Transverse colon (tissue), 4 donors: ENCODE data around the gene MIEF1. TPM values are rescaled to one million over a fixed set of nuclear protein-coding genes. Genes with fewer than 3 reads are reported as not detected.

Source experiments
- DNase-seq: peaks from one replicate; pipeline ENCODE4 v3.0.0-alpha.2; 2019
- H3K27ac ChIP-seq, 4 donors: fragments of 200-600 bp; sonication (generic); 2 replicates each; pipeline ENCODE4 v1.5.1; 2016 to 2018; ENCODE audit warnings: inconsistent platforms in 4 of 4
- H3K27me3 ChIP-seq: fragments of 200-600 bp; sonication (generic); 2 replicates; pipeline ENCODE4 v1.5.1; 2017; ENCODE audit warnings: inconsistent platforms
- H3K36me3 ChIP-seq, 4 donors: fragments of 200-600 bp; sonication (generic); 2 replicates each; pipeline ENCODE4 v1.5.1; 2017 to 2019; ENCODE audit warnings: inconsistent platforms in 4 of 4
- H3K4me1 ChIP-seq, 4 donors: fragments of 200-600 bp; sonication (generic); 2 replicates each; pipeline ENCODE4 v1.5.1; 2017 to 2020; ENCODE audit warnings: inconsistent platforms in 4 of 4
- H3K4me3 ChIP-seq, 4 donors: fragments of 200-600 bp; sonication (generic); 1 replicate in 1 of 4; 2 replicates in 3 of 4; pipeline versions ENCODE4 v1.5.1 to v1.6.1; 2017 to 2019; ENCODE audit warnings: inconsistent platforms in 4 of 4
- H3K9me3 ChIP-seq, 2 donors: fragments of 200-600 bp; sonication (generic); 2 replicates each; pipeline ENCODE4 v1.5.1; 2017 to 2019; ENCODE audit warnings: inconsistent platforms in 2 of 2
- CTCF ChIP-seq, 5 experiments: fragments of 200-600 bp in 3 of 5; fragments of 450-650 bp in 2 of 5; sonication (generic) in 3 of 5; IDR thresholded peaks; 1 replicate in 2 of 5; 2 replicates in 3 of 5; pipeline ENCODE4 v1.5.1; 2016 to 2017; ENCODE audit warnings: antibody characterized with exemption in 5 of 5, inconsistent platforms in 3 of 5, mild to moderate bottlenecking in 2 of 5, moderate library complexity in 1 of 5
- EP300 ChIP-seq: sonication (generic); formaldehyde crosslinking; IDR thresholded peaks from one replicate; pipeline ENCODE4 v1.6.1; 2017; ENCODE audit warnings: antibody characterized with exemption, low read depth
- POLR2A ChIP-seq: fragments of 450-650 bp; IDR thresholded peaks from one replicate; pipeline ENCODE4 v1.6.1; 2016; ENCODE audit warnings: antibody characterized with exemption, mild to moderate bottlenecking, moderate library complexity
- POLR2AphosphoS5 ChIP-seq, 3 donors: sonication (generic); formaldehyde crosslinking; IDR thresholded peaks; one replicate each; pipeline ENCODE4 v1.6.1; 2016; ENCODE audit warnings: antibody characterized with exemption in 3 of 3
- WGBS, 2 donors: methylation state at CpG; one replicate each; pipeline ENCODE4 v1.1.5; 2018; ENCODE audit warnings: low coverage in 1 of 2; 5-methylcytosine and 5-hydroxymethylcytosine counted together
- in situ Hi-C, 4 donors: fragments of 200-750 bp; cut with MboI; loops; one replicate each; pipeline versions ENCODE4 v1.15.0 to v1.15.1; 2017; ENCODE audit warnings: low sequenced_read_pairs in 3 of 4, low pct_ligation_motif_present in 1 of 4, low pct_unique_long_range_greater_than_20kb in 1 of 4
- intact Hi-C: fragments of 100-400 bp; cut with DNase I; formaldehyde crosslinking; loops from one replicate; pipeline ENCODE4 v1.15.1; 2023; ENCODE audit warnings: low total_unique reads
- total RNA-seq, 4 donors: library from RNA; depleted of rRNA; stranded (reverse); fragments of >200 nt; gene quantifications; one replicate each; pipeline ENCODE4 v1.1.0, GENCODE V29; 2016

Gene MIEF1
- total RNA-seq, 4 donors from 2014 or later = 11.5 to 31.0 (median 25.6) TPM

GRCh38 chr22:39482768-39483167 lies 19.3 kb upstream of the MIEF1 start:
- no peaks in the 10 kb centered on the region for H3K27me3 ChIP-seq
- H3K36me3 ChIP-seq = no peaks in the 10 kb centered on the region
- in situ Hi-C loops = no loop called here
- intact Hi-C loops = no loop called here
- WGBS, 2 donors = no CpG with 5 or more reads among the region's 3 CpGs
- H3K27ac ChIP-seq = no peak overlapping the region
- H3K4me3 ChIP-seq = no peak overlapping the region
- H3K9me3 ChIP-seq = no peaks in the 10 kb centered on the region
- no peak for TF ChIP-seq POLR2AphosphoS5 (IDR thresholded peaks at IDR 0.05)
- TF ChIP-seq CTCF (IDR thresholded peaks at IDR 0.05) = no peak
- TF ChIP-seq EP300 = no peak
- TF ChIP-seq POLR2A = no peak
- DNase-seq = no peak
- no peaks in the 10 kb centered on the region for H3K4me1 ChIP-seq

GRCh38 chr22:39486951-39487825 lies 14.9 kb upstream of the MIEF1 start:
- 83% methylated on average over 44 of the region's 45 CpGs; no CpG with 5 or more reads in 1 of the 2 donors for WGBS, 2 donors
- H3K27me3 ChIP-seq = no peaks in the 10 kb centered on the region
- H3K27ac ChIP-seq = no peak overlapping the region
- intact Hi-C loops = no loop called here
- H3K4me1 ChIP-seq = peaks cover 0 to 11% (median 3%) of the 10 kb centered on the region in 4 donors
- in situ Hi-C loops = no loop called here
- H3K9me3 ChIP-seq = no peaks in the 10 kb centered on the region
- no peaks in the 10 kb centered on the region for H3K36me3 ChIP-seq
- H3K4me3 ChIP-seq = no peak overlapping the region
- no peak for TF ChIP-seq EP300
- no peak for TF ChIP-seq POLR2AphosphoS5 (IDR thresholded peaks at IDR 0.05)
- no peak for TF ChIP-seq CTCF (IDR thresholded peaks at IDR 0.05)
- TF ChIP-seq POLR2A = no peak
- DNase-seq = no peak

- H3K4me1 ChIP-seq = peaks cover 0 to 11% (median 3%) of the 10 kb centered on the region in 4 donors
- intact Hi-C loops = no loop called here
- 95% methylated on average over 70 of the region's 70 CpGs; no CpG with 5 or more reads in 1 of the 2 donors for WGBS, 2 donors
Measured at GRCh38 chr22:39487826-39488520, 14.1 kb upstream of the MIEF1 start.

More at GRCh38 chr22:39487826-39488520, 14.1 kb upstream of the MIEF1 start:
- DNase-seq = no peak
- Histone ChIP-seq H3K27ac (no peak overlapping the region), H3K9me3 (no peaks in the 10 kb centered on the region), H3K27me3 (no peaks in the 10 kb centered on the region), H3K36me3 (no peaks in the 10 kb centered on the region), H3K4me3 (no peak overlapping the region)
- in situ Hi-C loops = no loop called here
- TF ChIP-seq POLR2AphosphoS5 (IDR thresholded peaks at IDR 0.05) = no peak
- TF ChIP-seq CTCF (IDR thresholded peaks at IDR 0.05) = no peak
- no peak for TF ChIP-seq EP300
- TF ChIP-seq POLR2A = no peak
